ENCODE data around the gene CCDC47.

- TF ChIP-seq CTCF (conservative IDR thresholded peaks at IDR 0.05) (no peak), EZH2 (IDR thresholded peaks at IDR 0.05; ENCODE audit: low read depth) (no peak)
These were observed 19.4 kb downstream of the CCDC47 start for GRCh38 chr17:63754046-63754445.
